ENCODE measurements around the gene HIBCH. TPM values are rescaled to one million over a fixed set of nuclear protein-coding genes. Genes with fewer than 3 reads are reported as not detected.

The HIBCH gene
- total and polyA plus RNA-seq, 2 donors (not counting 3 experiments of a cell fraction or from before 2014, with no cell fraction given), result 6.4 to 24.7 TPM

- Histone ChIP-seq H3K9me1 (replicated peaks; ENCODE audit: control insufficient read depth, extremely low read depth, insufficient read depth, low read length) (no peaks in the 10 kb centered on the region), H3K4me1 (ENCODE audit: control insufficient read depth, extremely low read depth, insufficient read depth, low read length) (peaks cover 13% of the 10 kb centered on the region), H3K4me2 (ENCODE audit: insufficient read depth, low read length) (no peak overlapping the region), H3K27me3 (ENCODE audit: control insufficient read depth in 2 of 2, insufficient read depth in 2 of 2, low read length in 2 of 2) (no peaks in the 10 kb centered on the region), H3K27ac (ENCODE audit: insufficient read depth, low read depth, low read length) (no peak overlapping the region), H3K4me3 (replicated peaks in 1 of 3; ENCODE audit: insufficient read depth in 1 of 3, low read depth in 1 of 3, low read length in 3 of 3) (no peak overlapping the region), H2AFZ (ENCODE audit: low read depth, low read length) (no peak overlapping the region), H3K9me3 (replicated peaks; ENCODE audit: control insufficient read depth, insufficient read depth, low read length) (no peaks in the 10 kb centered on the region), H3K79me2 (ENCODE audit: control insufficient read depth, insufficient read depth, low read length) (peaks cover 4% of the 10 kb centered on the region), H4K20me1 (replicated peaks; ENCODE audit: control insufficient read depth, extremely low read depth, insufficient read depth, low read length) (no peaks in the 10 kb centered on the region), H3K36me3 (ENCODE audit: control insufficient read depth in 2 of 2, extremely low read depth in 1 of 2, insufficient read depth in 2 of 2, low read length in 2 of 2) (no peaks in the 10 kb centered on the region), H3K9ac (replicated peaks; ENCODE audit: extremely low read depth, insufficient read depth, low read length) (no peak overlapping the region)
- dilution Hi-C loops (cut with MboI; ENCODE audit: extremely low pct_ligation_motif_present, low sequenced_read_pairs), result no loop called here
- DNase-seq (ENCODE audit: low read depth, low spot score) (no peak), FAIRE-seq (no peak)
- ChIA-PET POLR2A (no interaction called here), CTCF (no interaction called here)
- intact Hi-C loops (cut with micrococcal nuclease), result loop anchor here (5.0 kb wide), 1 partner anchor 332 kb away; the partner anchor contains the start of gene NAB1
- no peak for TF ChIP-seq POLR2AphosphoS5 (IDR thresholded peaks at IDR 0.05; ENCODE audit: insufficient read depth, low read depth, low read length)
- TF ChIP-seq JUN (IDR thresholded peaks at IDR 0.05; ENCODE audit: borderline replicate concordance, insufficient read depth, insufficient read length, low read depth), result no peak
- no peak for TF ChIP-seq MYC (IDR thresholded peaks at IDR 0.05; ENCODE audit: low read depth, low read length)
- TF ChIP-seq MAX (IDR thresholded peaks at IDR 0.05; ENCODE audit: insufficient read depth, insufficient read length), result no peak
- no peak for TF ChIP-seq GATA2 (IDR thresholded peaks at IDR 0.05; ENCODE audit: insufficient read depth, insufficient read length, low read depth, low read length)
- TF ChIP-seq EZH2 (IDR thresholded peaks at IDR 0.05; ENCODE audit: borderline replicate concordance, low read depth, low read length, severe bottlenecking), result no peak
- TF ChIP-seq CTCF (IDR thresholded peaks at IDR 0.05; ENCODE audit: extremely low read depth in 1 of 2, insufficient read depth in 1 of 2, low read depth in 1 of 2, low read length in 2 of 2), result no peak
- no peak for TF ChIP-seq FOS (IDR thresholded peaks at IDR 0.05; ENCODE audit: borderline replicate concordance, insufficient read depth, low read length)
- BruUV-seq (replicated peaks), result no TSS peak
These were observed 4.4 kb downstream of the HIBCH start for GRCh38 chr2:190315273-190315672.
